Hypothalamus (tissue), 51 donors: ENCODE measurements around the gene ZNF865.

Experiments used
- DNase-seq, 51 donors: peaks; one replicate each; lab custom pipeline; 2025; lab: John Stamatoyannopoulos, UW

Gene ZNF865

GRCh38 chr19:55621673-55622231 is 16.3 kb downstream of the ZNF865 start:
- no peak for DNase-seq

- no peak for DNase-seq
Observed at GRCh38 chr19:55622242-55622969, 17.0 kb downstream of the ZNF865 start.

GRCh38 chr19:55623130-55623529 is 17.7 kb downstream of the ZNF865 start:
- no peak for DNase-seq

GRCh38 chr19:55623561-55623960 is 18.1 kb downstream of the ZNF865 start:
- DNase-seq: no peak

- DNase-seq: peak; percentile 67 to 98 (median 89)
Observed at GRCh38 chr19:55624109-55625003, 18.9 kb downstream of the ZNF865 start, which contains the start of gene ZNF784. TSS of gene ZNF784 (minus strand) at chr19:55624566. CDS start at chr19:55624561, 5 bp downstream.

GRCh38 chr19:55625004-55625326 is 19.5 kb downstream of the ZNF865 start:
- no peak for DNase-seq

- no peak for DNase-seq
Observed at GRCh38 chr19:55626350-55626749, 20.9 kb downstream of the ZNF865 start.

GRCh38 chr19:55632463-55632834 is 27.0 kb downstream of the ZNF865 start:
- peak in 45 of 51 donors; percentile 8 to 100 (median 64) for DNase-seq

GRCh38 chr19:55633861-55634260 is 28.4 kb downstream of the ZNF865 start:
- DNase-seq: no peak

- no peak for DNase-seq
Observed at GRCh38 chr19:55635334-55635717, 29.9 kb downstream of the ZNF865 start.

GRCh38 chr19:55635856-55636440 is 30.5 kb downstream of the ZNF865 start:
- DNase-seq: no peak

- DNase-seq: no peak
Observed at GRCh38 chr19:55636723-55637122, 31.3 kb downstream of the ZNF865 start.

- DNase-seq: no peak
Observed at GRCh38 chr19:55637534-55637933, 32.1 kb downstream of the ZNF865 start.

- DNase-seq: peak in 2 of 51 donors; percentile 9 to 10
Observed at GRCh38 chr19:55638864-55639359, 33.5 kb downstream of the ZNF865 start.

GRCh38 chr19:55640043-55640576 is 34.7 kb downstream of the ZNF865 start:
- DNase-seq: peak in 39 of 51 donors; percentile 12 to 73 (median 47)

GRCh38 chr19:55640577-55641425 is 35.4 kb downstream of the ZNF865 start, which contains the start of gene ZNF580:
TSS of gene ZNF580 (plus strand) at chr19:55641002. CDS start at chr19:55642509, 1,507 bp downstream.
- DNase-seq: peak in 46 of 51 donors; percentile 21 to 84 (median 68)

- DNase-seq: peak in 2 of 51 donors; percentile 38 to 53
Observed at GRCh38 chr19:55641426-55642152, 36.1 kb downstream of the ZNF865 start.

- DNase-seq: peak in 4 of 51 donors; percentile 13 to 34 (median 22)
Observed at GRCh38 chr19:55642153-55643002, 36.9 kb downstream of the ZNF865 start.
